IPS-11a (cell line): ENCODE data around the gene SCN4B.

Experiments used
- H3K4me3 ChIP-seq: one replicate; pipeline ENCODE4 v1.5.1; 2013; ENCODE audit warnings: low read depth, low read length, control low read depth

Gene SCN4B

GRCh38 chr11:118132385-118133151 is 20.1 kb downstream of the SCN4B start:
- no peak overlapping the region for H3K4me3 ChIP-seq

- no peak overlapping the region for H3K4me3 ChIP-seq
Observed at GRCh38 chr11:118129471-118130172, 23.0 kb downstream of the SCN4B start.

- no peak overlapping the region for H3K4me3 ChIP-seq
Observed at GRCh38 chr11:118128721-118129470, 23.7 kb downstream of the SCN4B start.

- H3K4me3 ChIP-seq, result no peak overlapping the region
Observed at GRCh38 chr11:118128310-118128709, 24.3 kb downstream of the SCN4B start.

GRCh38 chr11:118126082-118126838 is 26.4 kb downstream of the SCN4B start:
- H3K4me3 ChIP-seq, result no peak overlapping the region

GRCh38 chr11:118124929-118125535 is 27.6 kb downstream of the SCN4B start:
- no peak overlapping the region for H3K4me3 ChIP-seq

GRCh38 chr11:118120793-118121192 is 31.8 kb downstream of the SCN4B start:
- H3K4me3 ChIP-seq, result no peak overlapping the region

GRCh38 chr11:118117790-118118601 is 34.6 kb downstream of the SCN4B start:
- H3K4me3 ChIP-seq, result no peak overlapping the region

- H3K4me3 ChIP-seq, result no peak overlapping the region
Observed at GRCh38 chr11:118115048-118115447, 37.6 kb downstream of the SCN4B start.

- no peak overlapping the region for H3K4me3 ChIP-seq
Observed at GRCh38 chr11:118114266-118114665, 38.4 kb downstream of the SCN4B start.

- no peak overlapping the region for H3K4me3 ChIP-seq
Observed at GRCh38 chr11:118112711-118113430, 39.8 kb downstream of the SCN4B start.

- H3K4me3 ChIP-seq, result no peak overlapping the region
Observed at GRCh38 chr11:118111744-118112035, 40.9 kb downstream of the SCN4B start.

GRCh38 chr11:118111019-118111743 is 41.4 kb downstream of the SCN4B start:
- no peak overlapping the region for H3K4me3 ChIP-seq

- H3K4me3 ChIP-seq, result no peak overlapping the region
Observed at GRCh38 chr11:118109231-118109630, 43.4 kb downstream of the SCN4B start.

- H3K4me3 ChIP-seq, result no peak overlapping the region
Observed at GRCh38 chr11:118108513-118108912, 44.1 kb downstream of the SCN4B start.

GRCh38 chr11:118106789-118107335 is 45.8 kb downstream of the SCN4B start:
- H3K4me3 ChIP-seq, result no peak overlapping the region

- H3K4me3 ChIP-seq, result no peak overlapping the region
Observed at GRCh38 chr11:118105657-118106305, 46.8 kb downstream of the SCN4B start.

GRCh38 chr11:118104491-118104890 is 48.1 kb downstream of the SCN4B start:
- no peak overlapping the region for H3K4me3 ChIP-seq
